Measurements from ENCODE around the gene PTPMT1. TPM values are rescaled to one million over a fixed set of nuclear protein-coding genes. Genes with fewer than 3 reads are reported as not detected.

PTPMT1 gene
- total RNA-seq, 1 donor from 2014 or later: 50.7 TPM

DNA sequence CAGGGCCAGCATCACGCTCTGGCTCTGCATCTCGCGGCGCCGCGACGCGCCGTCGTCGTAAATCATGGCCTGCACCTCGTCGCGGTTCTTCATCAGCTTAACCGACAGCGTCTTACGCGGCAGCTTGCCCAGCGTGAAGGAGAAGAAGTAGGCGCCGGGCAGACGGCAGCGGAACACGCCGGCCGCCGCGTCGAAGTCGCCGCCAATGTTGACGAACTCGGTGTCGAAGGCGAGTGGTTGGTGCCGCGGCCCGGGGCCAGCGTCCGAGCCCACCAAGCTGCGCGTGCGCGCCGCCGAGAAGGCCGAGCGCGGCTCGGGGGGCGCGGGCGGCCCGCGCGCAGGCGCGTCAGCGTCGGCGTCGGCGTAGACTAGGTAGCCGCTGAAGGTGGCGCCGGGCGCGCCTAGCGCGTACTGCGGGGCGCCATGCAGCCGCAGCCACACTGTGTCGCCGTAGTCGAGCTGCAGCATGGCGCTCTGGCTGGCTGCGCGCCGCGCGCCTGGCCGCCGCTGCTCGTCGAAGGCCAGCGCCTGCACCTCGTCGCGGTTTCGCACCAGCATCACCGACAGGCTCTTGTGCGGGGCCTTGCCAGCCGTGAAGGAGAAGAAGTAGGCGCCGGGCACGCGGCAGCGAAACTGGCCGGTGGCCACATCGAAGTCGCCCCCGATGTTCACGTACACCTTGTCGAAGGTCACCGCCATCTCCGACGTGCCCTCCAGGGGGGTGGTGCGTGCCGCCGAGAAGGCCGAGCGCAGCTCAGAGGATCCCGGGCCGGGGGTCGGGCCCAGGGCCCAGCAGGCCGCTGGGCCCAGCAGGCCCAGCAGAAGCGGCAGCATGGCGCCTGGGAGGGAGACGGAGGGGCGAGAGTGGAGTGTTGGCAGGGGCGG, 24.8 kb downstream of the PTPMT1 start:
- peaks cover 24% of the 10 kb centered on the region for H3K27me3 Mint-ChIP-seq (ENCODE audit: low read depth)
- H3K4me3 Mint-ChIP-seq (ENCODE audit: low read depth): no peak overlapping the region
- no peak overlapping the region for H3K27ac Mint-ChIP-seq
- DNase-seq (ENCODE audit: low spot score): no peak
- no peaks in the 10 kb centered on the region for H3K9me3 Mint-ChIP-seq
- peaks cover 3% of the 10 kb centered on the region for H3K4me1 Mint-ChIP-seq (ENCODE audit: low read depth)
- H3K36me3 Mint-ChIP-seq (ENCODE audit: low read depth): no peaks in the 10 kb centered on the region
- intact Hi-C loops (cut with micrococcal nuclease): no loop called here

DNA sequence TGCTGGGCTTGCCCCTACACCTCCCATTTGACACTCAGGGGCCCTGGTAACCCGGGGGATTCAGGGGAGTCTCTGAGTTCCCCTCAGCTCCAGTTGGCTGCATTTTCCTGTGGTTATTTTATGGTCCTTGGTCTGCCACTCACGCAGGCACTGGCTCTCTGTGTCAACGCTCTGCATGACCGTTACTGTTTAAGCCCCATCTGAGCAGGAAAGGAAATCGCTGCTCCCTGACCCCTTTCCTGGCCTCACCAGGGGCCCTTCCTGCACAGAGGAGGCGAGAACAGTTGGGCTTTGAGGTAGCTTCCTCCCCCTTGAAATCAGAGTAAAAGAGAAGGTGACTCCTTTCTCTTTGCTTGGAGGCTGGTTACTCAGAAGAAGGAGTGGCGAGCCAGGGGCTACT, 26.4 kb downstream of the PTPMT1 start:
- H3K36me3 Mint-ChIP-seq (ENCODE audit: low read depth): no peaks in the 10 kb centered on the region
- H3K4me1 Mint-ChIP-seq (ENCODE audit: low read depth): peaks cover 3% of the 10 kb centered on the region
- no peak overlapping the region for H3K27ac Mint-ChIP-seq
- intact Hi-C loops (cut with micrococcal nuclease): no loop called here
- no peaks in the 10 kb centered on the region for H3K9me3 Mint-ChIP-seq
- H3K4me3 Mint-ChIP-seq (ENCODE audit: low read depth): no peak overlapping the region
- H3K27me3 Mint-ChIP-seq (ENCODE audit: low read depth): peaks cover 28% of the 10 kb centered on the region
- no peak for DNase-seq (ENCODE audit: low spot score)

GRCh38 chr11:47592251-47592650, 26.9 kb downstream of the PTPMT1 start:
- peaks cover 28% of the 10 kb centered on the region for H3K27me3 Mint-ChIP-seq (ENCODE audit: low read depth)
- no peak overlapping the region for H3K27ac Mint-ChIP-seq
- intact Hi-C loops (cut with micrococcal nuclease): no loop called here

DNA sequence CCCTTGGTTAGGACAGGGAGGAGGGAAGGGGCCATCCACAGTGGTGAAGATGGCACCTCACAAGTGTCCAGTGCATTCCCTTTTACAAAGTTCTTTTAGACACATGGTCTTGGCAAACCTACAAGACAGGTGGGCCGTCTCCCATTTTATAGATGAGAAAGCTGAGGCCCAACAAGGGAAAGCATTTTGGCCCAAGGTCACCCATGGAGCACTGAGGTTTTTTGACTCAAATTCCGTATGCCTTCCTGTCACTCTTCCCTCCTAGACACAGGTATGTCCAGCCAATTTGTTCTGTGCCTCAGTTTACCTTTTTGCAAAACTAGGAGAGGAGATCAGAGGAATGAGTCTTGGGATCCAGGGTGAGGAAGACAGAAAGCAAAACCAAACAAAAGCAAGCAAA, 27.6 kb downstream of the PTPMT1 start:
- Mint-ChIP-seq H3K9me3 (no peaks in the 10 kb centered on the region), H3K4me1 (ENCODE audit: low read depth) (peaks cover 3% of the 10 kb centered on the region), H3K4me3 (ENCODE audit: low read depth) (no peak overlapping the region), H3K27me3 (ENCODE audit: low read depth) (peaks cover 28% of the 10 kb centered on the region), H3K27ac (no peak overlapping the region), H3K36me3 (ENCODE audit: low read depth) (no peaks in the 10 kb centered on the region)
- no peak for DNase-seq (ENCODE audit: low spot score)
- intact Hi-C loops (cut with micrococcal nuclease): no loop called here

More at GRCh38 chr11:47592251-47592650, 26.9 kb downstream of the PTPMT1 start:
- no peak overlapping the region for H3K4me3 Mint-ChIP-seq (ENCODE audit: low read depth)
- no peak for DNase-seq (ENCODE audit: low spot score)
- no peaks in the 10 kb centered on the region for H3K9me3 Mint-ChIP-seq
- peaks cover 3% of the 10 kb centered on the region for H3K4me1 Mint-ChIP-seq (ENCODE audit: low read depth)
- no peaks in the 10 kb centered on the region for H3K36me3 Mint-ChIP-seq (ENCODE audit: low read depth)

DNA sequence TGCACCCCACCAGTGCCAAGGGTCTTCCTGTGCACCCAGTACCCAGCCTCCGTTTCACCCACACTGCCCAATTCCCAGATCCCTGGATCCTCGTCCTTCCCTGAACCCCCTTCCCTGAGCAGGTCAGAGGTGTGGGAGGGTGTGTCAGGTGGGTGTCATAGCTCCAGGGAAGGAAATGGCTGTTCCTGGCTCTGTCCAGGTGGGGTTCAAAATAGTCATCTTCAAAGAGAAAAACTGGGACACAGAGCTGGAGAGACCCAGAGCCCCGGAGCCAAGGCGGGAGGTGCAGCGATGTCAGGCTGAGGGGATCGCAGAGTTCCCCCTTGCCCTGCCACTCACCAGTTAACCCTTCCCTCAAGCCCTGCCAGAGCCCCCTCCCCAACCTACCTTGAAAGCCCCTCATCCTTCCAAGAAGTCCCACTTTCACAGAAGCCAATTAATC, 28.1 kb downstream of the PTPMT1 start:
- intact Hi-C loops (cut with micrococcal nuclease): no loop called here
- H3K36me3 Mint-ChIP-seq (ENCODE audit: low read depth): no peaks in the 10 kb centered on the region
- H3K27me3 Mint-ChIP-seq (ENCODE audit: low read depth): peaks cover 28% of the 10 kb centered on the region

GRCh38 chr11:47593934-47594855, 28.8 kb downstream of the PTPMT1 start, which contains the start of gene C1QTNF4:
C1QTNF4 (minus strand) TSS chr11:47594411; CDS start chr11:47590810, 3,601 bp downstream.
- Mint-ChIP-seq H3K36me3 (ENCODE audit: low read depth) (no peaks in the 10 kb centered on the region), H3K4me1 (ENCODE audit: low read depth) (peaks cover 3% of the 10 kb centered on the region), H3K9me3 (no peaks in the 10 kb centered on the region), H3K27ac (no peak within 1 kb of the TSS), H3K27me3 (ENCODE audit: low read depth) (peaks cover 28% of the 10 kb centered on the region), H3K4me3 (ENCODE audit: low read depth) (no peak within 1 kb of the TSS)
- intact Hi-C loops (cut with micrococcal nuclease): no loop called here
- DNase-seq (ENCODE audit: low spot score): no peak

More for the DNA sequence above, 28.1 kb downstream of the PTPMT1 start:
- Mint-ChIP-seq H3K4me1 (ENCODE audit: low read depth) (peaks cover 3% of the 10 kb centered on the region), H3K27ac (no peak overlapping the region), H3K4me3 (ENCODE audit: low read depth) (no peak overlapping the region), H3K9me3 (no peaks in the 10 kb centered on the region)
- no peak for DNase-seq (ENCODE audit: low spot score)

- peaks cover 3% of the 10 kb centered on the region for H3K4me1 Mint-ChIP-seq (ENCODE audit: low read depth)
- H3K27ac Mint-ChIP-seq: no peak overlapping the region
- H3K4me3 Mint-ChIP-seq (ENCODE audit: low read depth): no peak overlapping the region
- DNase-seq (ENCODE audit: low spot score): no peak
- peaks cover 28% of the 10 kb centered on the region for H3K27me3 Mint-ChIP-seq (ENCODE audit: low read depth)
- no peaks in the 10 kb centered on the region for H3K36me3 Mint-ChIP-seq (ENCODE audit: low read depth)
- intact Hi-C loops (cut with micrococcal nuclease): no loop called here
- H3K9me3 Mint-ChIP-seq: no peaks in the 10 kb centered on the region
Observed at GRCh38 chr11:47595029-47595428, 29.6 kb downstream of the PTPMT1 start.

DNA sequence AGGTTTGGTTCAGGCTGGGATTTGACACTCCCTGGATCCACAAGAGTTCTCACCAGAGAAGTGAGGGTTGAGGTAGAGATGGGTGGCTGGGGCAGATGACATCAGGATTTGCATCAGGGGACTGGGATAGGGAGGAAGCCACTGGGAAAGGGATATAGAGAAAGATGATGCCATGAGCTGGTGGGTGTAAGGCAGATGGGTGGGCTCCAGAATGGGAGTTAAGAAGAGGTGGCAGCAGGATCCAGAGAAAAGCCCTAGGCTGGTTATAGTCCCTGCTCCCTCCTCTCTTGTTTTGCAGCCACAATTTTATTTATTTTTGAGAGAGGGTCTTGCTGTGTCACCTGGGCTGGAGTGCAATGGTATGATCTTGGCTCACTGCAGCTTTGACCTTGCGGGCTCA, 30.6 kb downstream of the PTPMT1 start:
- no peak overlapping the region for H3K4me3 Mint-ChIP-seq (ENCODE audit: low read depth)
- intact Hi-C loops (cut with micrococcal nuclease): no loop called here
- no peak for DNase-seq (ENCODE audit: low spot score)
- peaks cover 3% of the 10 kb centered on the region for H3K4me1 Mint-ChIP-seq (ENCODE audit: low read depth)
- H3K36me3 Mint-ChIP-seq (ENCODE audit: low read depth): no peaks in the 10 kb centered on the region
- no peaks in the 10 kb centered on the region for H3K9me3 Mint-ChIP-seq
- peaks cover 28% of the 10 kb centered on the region for H3K27me3 Mint-ChIP-seq (ENCODE audit: low read depth)
- H3K27ac Mint-ChIP-seq: no peak overlapping the region

- Mint-ChIP-seq H3K27me3 (ENCODE audit: low read depth) (peaks cover 5% of the 10 kb centered on the region), H3K4me1 (ENCODE audit: low read depth) (no peaks in the 10 kb centered on the region), H3K4me3 (ENCODE audit: low read depth) (no peak overlapping the region), H3K9me3 (no peaks in the 10 kb centered on the region), H3K36me3 (ENCODE audit: low read depth) (no peaks in the 10 kb centered on the region), H3K27ac (no peak overlapping the region)
- intact Hi-C loops (cut with micrococcal nuclease): no loop called here
- DNase-seq (ENCODE audit: low spot score): no peak
Observed at GRCh38 chr11:47599902-47600301, 34.5 kb downstream of the PTPMT1 start.

GRCh38 chr11:47603295-47603694, 37.9 kb downstream of the PTPMT1 start:
- no peaks in the 10 kb centered on the region for H3K9me3 Mint-ChIP-seq
- H3K36me3 Mint-ChIP-seq (ENCODE audit: low read depth): peaks cover 6% of the 10 kb centered on the region
- H3K4me3 Mint-ChIP-seq (ENCODE audit: low read depth): no peak overlapping the region
- H3K27me3 Mint-ChIP-seq (ENCODE audit: low read depth): no peaks in the 10 kb centered on the region
- no peak for DNase-seq (ENCODE audit: low spot score)
- no peaks in the 10 kb centered on the region for H3K4me1 Mint-ChIP-seq (ENCODE audit: low read depth)
- no peak overlapping the region for H3K27ac Mint-ChIP-seq
- intact Hi-C loops (cut with micrococcal nuclease): no loop called here

DNA sequence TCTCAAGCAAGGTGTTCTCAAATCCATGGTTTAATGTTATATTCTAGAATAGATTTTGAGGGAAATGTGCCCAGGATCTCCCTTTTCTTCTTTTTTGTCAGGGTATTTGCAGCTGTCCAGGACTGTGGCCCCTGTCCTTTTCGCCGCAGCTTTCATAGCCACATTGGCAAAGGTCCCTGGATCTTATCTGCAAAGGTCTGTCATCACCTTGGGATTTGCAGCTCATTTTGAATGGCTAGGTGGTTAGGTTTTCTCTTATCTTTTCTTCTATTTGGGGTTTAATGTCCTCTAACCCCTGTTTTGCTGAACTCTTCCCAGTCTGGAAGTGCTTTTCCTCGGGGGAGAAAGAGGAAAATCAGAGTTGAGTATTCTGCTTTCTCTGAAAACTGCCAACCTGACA, 40.5 kb downstream of the PTPMT1 start:
- DNase-seq (ENCODE audit: low spot score): no peak
- Mint-ChIP-seq H3K9me3 (no peaks in the 10 kb centered on the region), H3K36me3 (ENCODE audit: low read depth) (peaks cover 15% of the 10 kb centered on the region), H3K27ac (no peak overlapping the region), H3K4me3 (ENCODE audit: low read depth) (no peak overlapping the region), H3K4me1 (ENCODE audit: low read depth) (peaks cover 3% of the 10 kb centered on the region), H3K27me3 (ENCODE audit: low read depth) (no peaks in the 10 kb centered on the region)
- intact Hi-C loops (cut with micrococcal nuclease): no loop called here

DNA sequence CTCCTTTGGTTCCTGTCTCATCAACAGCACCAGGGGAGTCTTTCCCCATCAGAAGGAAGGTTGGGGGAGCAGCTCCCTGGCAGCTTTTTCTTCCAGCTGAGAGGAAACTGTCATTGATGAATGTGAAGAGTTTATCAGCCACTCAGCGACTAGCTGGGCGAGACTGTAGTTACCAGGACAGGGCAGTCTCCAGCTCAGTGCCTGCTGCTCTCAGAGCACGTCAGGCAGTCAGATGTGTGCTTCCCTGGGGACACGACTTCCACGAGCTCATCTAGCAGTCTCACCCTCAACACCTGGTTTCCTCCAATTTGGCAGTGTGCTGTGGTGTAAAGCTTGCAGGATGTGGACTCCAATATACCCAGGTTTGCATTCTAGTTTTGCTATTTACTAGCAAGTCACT, 41.3 kb downstream of the PTPMT1 start:
- H3K9me3 Mint-ChIP-seq: no peaks in the 10 kb centered on the region
- intact Hi-C loops (cut with micrococcal nuclease): no loop called here
- no peaks in the 10 kb centered on the region for H3K27me3 Mint-ChIP-seq (ENCODE audit: low read depth)
- H3K4me1 Mint-ChIP-seq (ENCODE audit: low read depth): peaks cover 5% of the 10 kb centered on the region
- DNase-seq (ENCODE audit: low spot score): no peak
- H3K4me3 Mint-ChIP-seq (ENCODE audit: low read depth): no peak overlapping the region
- H3K27ac Mint-ChIP-seq: no peak overlapping the region
- peaks cover 19% of the 10 kb centered on the region for H3K36me3 Mint-ChIP-seq (ENCODE audit: low read depth)

- Mint-ChIP-seq H3K27me3 (ENCODE audit: low read depth) (no peaks in the 10 kb centered on the region), H3K4me1 (ENCODE audit: low read depth) (peaks cover 6% of the 10 kb centered on the region), H3K36me3 (ENCODE audit: low read depth) (peaks cover 20% of the 10 kb centered on the region), H3K27ac (no peak overlapping the region), H3K9me3 (no peaks in the 10 kb centered on the region), H3K4me3 (ENCODE audit: low read depth) (no peak overlapping the region)
- no peak for DNase-seq (ENCODE audit: low spot score)
- intact Hi-C loops (cut with micrococcal nuclease): no loop called here
Observed at GRCh38 chr11:47607380-47607779, 42.0 kb downstream of the PTPMT1 start.

Data from activated T-helper 2 cell treated with anti-CD3 and anti-CD28 coated beads, Interferon-gamma antibody, Interleukin-2, Interleukin-4, amounts not matched to agents 10 μg/mL and 5 μg/mL and 100 μg/mL, durations not matched to agents 14 hours and 24 hours and 36 hours (primary cell).